Endodermal cell (in vitro differentiated cells): ENCODE results near the gene NUDCD3. TPM values are rescaled to one million over a fixed set of nuclear protein-coding genes. Genes with fewer than 3 reads are reported as not detected.

Experiments used
- DNase-seq: peaks from one replicate; pipeline ENCODE4 v3.0.0-alpha.2; 2017
- H3K27ac ChIP-seq: 2 replicates; pipeline ENCODE4 v1.5.1; 2013; ENCODE audit warnings: mild to moderate bottlenecking, low read depth, low read length, moderate library complexity
- H3K27me3 ChIP-seq: 2 replicates; pipeline ENCODE4 v1.6.1; 2013; ENCODE audit warnings: mild to moderate bottlenecking, low read length, moderate library complexity; ENCODE audit not compliant: insufficient read depth, control insufficient read depth, poor library complexity, severe bottlenecking
- H3K36me3 ChIP-seq: 2 replicates; pipeline ENCODE4 v1.7.0; 2013; ENCODE audit warnings: mild to moderate bottlenecking, low read length, moderate library complexity; ENCODE audit not compliant: control insufficient read depth, insufficient read depth
- H3K4me1 ChIP-seq: one replicate; pipeline ENCODE4 v1.7.0; 2013; ENCODE audit warnings: low read length; ENCODE audit not compliant: control insufficient read depth, insufficient read depth
- H3K4me3 ChIP-seq: 2 replicates; pipeline ENCODE4 v1.5.1; 2013; ENCODE audit warnings: mild to moderate bottlenecking, low read length, moderate library complexity
- H3K9ac ChIP-seq: 2 replicates; pipeline ENCODE4 v1.6.1; 2013; ENCODE audit warnings: mild to moderate bottlenecking, low read length, moderate library complexity; ENCODE audit not compliant: poor library complexity, severe bottlenecking; ENCODE audit errors: extremely low read depth
- H3K9me3 ChIP-seq: 2 replicates; pipeline ENCODE4 v1.6.1; 2013; ENCODE audit warnings: mild to moderate bottlenecking, low read length, moderate library complexity; ENCODE audit not compliant: control insufficient read depth
- H3K27ac Mint-ChIP-seq: 2 replicates; pipeline ENCODE4 v1.8.0; 2020; ENCODE audit warnings: mixed read lengths
- H3K27me3 Mint-ChIP-seq: 2 replicates; pipeline ENCODE4 v1.8.0; 2021; ENCODE audit warnings: mild to moderate bottlenecking, mixed read lengths; ENCODE audit not compliant: insufficient read depth
- H3K36me3 Mint-ChIP-seq: 2 replicates; pipeline ENCODE4 v1.8.0; 2020; ENCODE audit warnings: low read depth, mixed read lengths
- H3K4me1 Mint-ChIP-seq: 2 replicates; pipeline ENCODE4 v1.8.0; 2020; ENCODE audit warnings: mixed read lengths
- H3K4me3 Mint-ChIP-seq: 2 replicates; pipeline ENCODE4 v1.8.0; 2020; ENCODE audit warnings: mild to moderate bottlenecking, moderate library complexity, mixed read lengths
- H3K9me3 Mint-ChIP-seq: 2 replicates; pipeline ENCODE4 v1.8.0; 2020; ENCODE audit warnings: mild to moderate bottlenecking, mixed read lengths
- CTCF ChIP-seq: fragments of 200-600 bp; sonication (generic); conservative IDR thresholded peaks from 2 replicates; pipeline ENCODE4 v1.5.0; 2021; ENCODE audit warnings: antibody characterized with exemption, mild to moderate bottlenecking
- WGBS, 2 experiments: methylation state at CpG; one replicate each; pipeline versions ENCODE4 v1.1.5 to v1.1.7; 2013; ENCODE audit warnings: missing lambda C conversion rate in 2 of 2, mixed read lengths in 1 of 2; ENCODE audit not compliant: insufficient coverage in 1 of 2, insufficient read length in 1 of 2; 5-methylcytosine and 5-hydroxymethylcytosine counted together
- total RNA-seq, 2 donors: library from RNA; stranded (reverse); fragmentation: NEBNext Ultra II Directional in 1 of 2; extraction: Animal tissue kit (Norgen Biotek cat#: 25700) in 1 of 2; gene quantifications; 2 replicates in 1 of 2; 3 replicates in 1 of 2; pipeline ENCODE4 v1.2.1, GENCODE V29; 2021

NUDCD3 gene
- total RNA-seq, 2 donors from 2014 or later: 80.8 to 116 TPM

- H3K4me1 ChIP-seq: no peaks in the 10 kb centered on the region
- peaks cover 6% of the 10 kb centered on the region for H3K27me3 Mint-ChIP-seq
- no peaks in the 10 kb centered on the region for H3K9me3 ChIP-seq
- no peak overlapping the region for H3K27ac ChIP-seq
- H3K4me3 Mint-ChIP-seq: no peak overlapping the region
- H3K36me3 ChIP-seq: no peaks in the 10 kb centered on the region
- no peak for TF ChIP-seq CTCF
- no peak overlapping the region for H3K4me3 ChIP-seq
- 82 to 93% methylated on average over 4 to 5 of the region's 5 CpGs for WGBS, 2 experiments
- peaks cover 11% of the 10 kb centered on the region for H3K27me3 ChIP-seq
- no peak overlapping the region for H3K9ac ChIP-seq
- no peaks in the 10 kb centered on the region for H3K36me3 Mint-ChIP-seq
- no peaks in the 10 kb centered on the region for H3K4me1 Mint-ChIP-seq
- DNase-seq: peak; percentile 65
- no peak overlapping the region for H3K27ac Mint-ChIP-seq
- H3K9me3 Mint-ChIP-seq: no peaks in the 10 kb centered on the region
These were observed 122.9 kb downstream of the NUDCD3 start for GRCh38 chr7:44367475-44368043.

GRCh38 chr7:44366986-44367385 is 123.5 kb downstream of the NUDCD3 start:
- no peak overlapping the region for H3K4me3 ChIP-seq
- no peaks in the 10 kb centered on the region for H3K4me1 ChIP-seq
- no peak for DNase-seq
- H3K36me3 ChIP-seq: no peaks in the 10 kb centered on the region
- TF ChIP-seq CTCF: no peak
- peaks cover 10% of the 10 kb centered on the region for H3K27me3 Mint-ChIP-seq
- peaks cover 11% of the 10 kb centered on the region for H3K27me3 ChIP-seq
- 93 to 94% methylated on average over 4 of the region's 4 CpGs for WGBS, 2 experiments
- no peaks in the 10 kb centered on the region for H3K36me3 Mint-ChIP-seq
- H3K27ac ChIP-seq: no peak overlapping the region
- no peaks in the 10 kb centered on the region for H3K9me3 Mint-ChIP-seq
- no peak overlapping the region for H3K9ac ChIP-seq
- no peak overlapping the region for H3K27ac Mint-ChIP-seq
- H3K4me1 Mint-ChIP-seq: no peaks in the 10 kb centered on the region
- H3K4me3 Mint-ChIP-seq: no peak overlapping the region
- H3K9me3 ChIP-seq: no peaks in the 10 kb centered on the region

GRCh38 chr7:44353668-44354067 is 136.8 kb downstream of the NUDCD3 start:
- no peaks in the 10 kb centered on the region for H3K36me3 Mint-ChIP-seq
- no peak overlapping the region for H3K27ac Mint-ChIP-seq
- peaks cover 24% of the 10 kb centered on the region for H3K27me3 ChIP-seq
- no peaks in the 10 kb centered on the region for H3K36me3 ChIP-seq
- no peak overlapping the region for H3K4me3 ChIP-seq
- no peaks in the 10 kb centered on the region for H3K4me1 ChIP-seq
- H3K4me3 Mint-ChIP-seq: no peak overlapping the region
- H3K9ac ChIP-seq: no peak overlapping the region
- no peaks in the 10 kb centered on the region for H3K9me3 Mint-ChIP-seq
- H3K9me3 ChIP-seq: peaks cover 12% of the 10 kb centered on the region
- 73% methylated on average over 2 of the region's 2 CpGs; no CpG with 5 or more reads in 1 of the 2 experiments for WGBS, 2 experiments
- H3K27me3 Mint-ChIP-seq: peaks cover 43% of the 10 kb centered on the region
- DNase-seq: no peak
- TF ChIP-seq CTCF: no peak
- no peak overlapping the region for H3K27ac ChIP-seq
- H3K4me1 Mint-ChIP-seq: no peaks in the 10 kb centered on the region
